ENCODE results near the gene MRTFB. TPM values are rescaled to one million over a fixed set of nuclear protein-coding genes. Genes with fewer than 3 reads are reported as not detected.

Gene MRTFB
- total and polyA plus RNA-seq, 2 of the 13 experiments (the other 11 are each of a cell fraction or from before 2014, with no cell fraction given): 11.4 to 14.0 TPM

- TF ChIP-seq MEIS1 (CRISPR knock-in tag; IDR thresholded peaks at IDR 0.05; ENCODE audit: borderline replicate concordance) (no peak), CHCHD3 (CRISPR knock-in tag; IDR thresholded peaks at IDR 0.05) (no peak), NONO (IDR thresholded peaks at IDR 0.05) (no peak), NONO (CRISPR knock-in tag; conservative IDR thresholded peaks at IDR 0.05) (no peak; the same call in 1 of the 2 replicates), SMAD9 (CRISPR knock-in tag; IDR thresholded peaks at IDR 0.05) (no peak), ZNF607 (CRISPR knock-in tag; IDR thresholded peaks at IDR 0.05; ENCODE audit: borderline replicate concordance) (no peak), ZUFSP (CRISPR knock-in tag; IDR thresholded peaks at IDR 0.05; ENCODE audit: borderline replicate concordance) (no peak), SALL2 (CRISPR knock-in tag; IDR thresholded peaks at IDR 0.05) (no peak), NR2F6 (IDR thresholded peaks at IDR 0.05) (no peak), NR2F6 (CRISPR knock-in tag; IDR thresholded peaks at IDR 0.05) (no peak), ZNF331 (CRISPR knock-in tag; IDR thresholded peaks at IDR 0.05) (no peak), CTCF (CRISPR knock-in tag; IDR thresholded peaks at IDR 0.05) (peak; percentile 10; the same call in 1 of the 2 replicates), ZNF296 (CRISPR knock-in tag; conservative IDR thresholded peaks at IDR 0.05) (no peak), NFYC (CRISPR knock-in tag; IDR thresholded peaks at IDR 0.05) (no peak), ZBTB1 (CRISPR knock-in tag; IDR thresholded peaks at IDR 0.05; ENCODE audit: borderline replicate concordance) (no peak), ZNF513 (CRISPR knock-in tag; conservative IDR thresholded peaks at IDR 0.05) (no peak), ZFX (CRISPR knock-in tag; IDR thresholded peaks at IDR 0.05; ENCODE audit: low read depth) (no peak), BHLHE40 (IDR thresholded peaks at IDR 0.05; ENCODE audit: low read length) (no peak), ZSCAN21 (CRISPR knock-in tag; IDR thresholded peaks at IDR 0.05; ENCODE audit: borderline replicate concordance) (no peak), AGO1 (IDR thresholded peaks at IDR 0.05; ENCODE audit: low read depth, low read length, poor library complexity, severe bottlenecking) (no peak)
- TF ChIP-seq, protein P1, sequence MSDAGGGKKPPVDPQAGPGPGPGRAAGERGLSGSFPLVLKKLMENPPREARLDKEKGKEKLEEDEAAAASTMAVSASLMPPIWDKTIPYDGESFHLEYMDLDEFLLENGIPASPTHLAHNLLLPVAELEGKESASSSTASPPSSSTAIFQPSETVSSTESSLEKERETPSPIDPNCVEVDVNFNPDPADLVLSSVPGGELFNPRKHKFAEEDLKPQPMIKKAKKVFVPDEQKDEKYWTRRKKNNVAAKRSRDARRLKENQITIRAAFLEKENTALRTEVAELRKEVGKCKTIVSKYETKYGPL (CRISPR knock-in tag; IDR thresholded peaks at IDR 0.05): no peak
- TF ChIP-seq, protein P2, sequence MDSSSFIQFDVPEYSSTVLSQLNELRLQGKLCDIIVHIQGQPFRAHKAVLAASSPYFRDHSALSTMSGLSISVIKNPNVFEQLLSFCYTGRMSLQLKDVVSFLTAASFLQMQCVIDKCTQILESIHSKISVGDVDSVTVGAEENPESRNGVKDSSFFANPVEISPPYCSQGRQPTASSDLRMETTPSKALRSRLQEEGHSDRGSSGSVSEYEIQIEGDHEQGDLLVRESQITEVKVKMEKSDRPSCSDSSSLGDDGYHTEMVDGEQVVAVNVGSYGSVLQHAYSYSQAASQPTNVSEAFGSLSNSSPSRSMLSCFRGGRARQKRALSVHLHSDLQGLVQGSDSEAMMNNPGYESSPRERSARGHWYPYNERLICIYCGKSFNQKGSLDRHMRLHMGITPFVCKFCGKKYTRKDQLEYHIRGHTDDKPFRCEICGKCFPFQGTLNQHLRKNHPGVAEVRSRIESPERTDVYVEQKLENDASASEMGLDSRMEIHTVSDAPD (CRISPR knock-in tag; IDR thresholded peaks at IDR 0.05): no peak
- TF ChIP-seq, protein P3, sequence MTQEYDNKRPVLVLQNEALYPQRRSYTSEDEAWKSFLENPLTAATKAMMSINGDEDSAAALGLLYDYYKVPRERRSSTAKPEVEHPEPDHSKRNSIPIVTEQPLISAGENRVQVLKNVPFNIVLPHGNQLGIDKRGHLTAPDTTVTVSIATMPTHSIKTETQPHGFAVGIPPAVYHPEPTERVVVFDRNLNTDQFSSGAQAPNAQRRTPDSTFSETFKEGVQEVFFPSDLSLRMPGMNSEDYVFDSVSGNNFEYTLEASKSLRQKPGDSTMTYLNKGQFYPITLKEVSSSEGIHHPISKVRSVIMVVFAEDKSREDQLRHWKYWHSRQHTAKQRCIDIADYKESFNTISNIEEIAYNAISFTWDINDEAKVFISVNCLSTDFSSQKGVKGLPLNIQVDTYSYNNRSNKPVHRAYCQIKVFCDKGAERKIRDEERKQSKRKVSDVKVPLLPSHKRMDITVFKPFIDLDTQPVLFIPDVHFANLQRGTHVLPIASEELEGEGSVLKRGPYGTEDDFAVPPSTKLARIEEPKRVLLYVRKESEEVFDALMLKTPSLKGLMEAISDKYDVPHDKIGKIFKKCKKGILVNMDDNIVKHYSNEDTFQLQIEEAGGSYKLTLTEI (CRISPR knock-in tag; conservative IDR thresholded peaks at IDR 0.05): no peak
These were observed 35.3 kb downstream of the MRTFB start (continued) for GRCh38 chr16:14106457-14106856.

Data from HepG2 (cell line).